ENCODE measurements around the gene ZNF611.

DNA sequence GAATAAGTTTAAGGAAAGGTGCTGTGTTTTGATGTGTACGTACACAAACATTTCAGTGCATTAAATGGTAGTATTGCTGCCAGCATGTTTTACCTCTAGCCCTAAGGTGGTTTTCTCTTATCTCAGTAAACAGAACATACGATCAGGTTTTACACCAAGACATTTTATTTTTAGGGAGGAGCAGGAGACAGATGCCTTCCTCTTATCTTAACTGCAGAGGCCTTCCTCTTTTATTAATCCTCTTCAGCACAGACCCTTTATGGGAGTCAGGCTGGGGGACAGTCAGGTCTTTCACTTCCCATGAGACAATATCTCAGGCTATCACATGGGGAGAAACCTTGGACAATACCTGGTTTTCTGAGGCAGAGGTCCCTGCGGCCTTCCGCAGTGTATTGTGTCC lies 14.9 kb upstream of the ZNF611 start:
- TF ChIP-seq CTCF (IDR thresholded peaks at IDR 0.05; ENCODE audit: poor library complexity, severe bottlenecking) (no peak), EP300 (conservative IDR thresholded peaks at IDR 0.05; ENCODE audit: poor library complexity, severe bottlenecking) (no peak), TAF1 (IDR thresholded peaks at IDR 0.05; ENCODE audit: low read depth) (no peak), POLR2AphosphoS5 (IDR thresholded peaks at IDR 0.05) (no peak), SMC3 (conservative IDR thresholded peaks at IDR 0.05; ENCODE audit: poor library complexity) (no peak)
- TF ChIP-seq, protein P1, sequence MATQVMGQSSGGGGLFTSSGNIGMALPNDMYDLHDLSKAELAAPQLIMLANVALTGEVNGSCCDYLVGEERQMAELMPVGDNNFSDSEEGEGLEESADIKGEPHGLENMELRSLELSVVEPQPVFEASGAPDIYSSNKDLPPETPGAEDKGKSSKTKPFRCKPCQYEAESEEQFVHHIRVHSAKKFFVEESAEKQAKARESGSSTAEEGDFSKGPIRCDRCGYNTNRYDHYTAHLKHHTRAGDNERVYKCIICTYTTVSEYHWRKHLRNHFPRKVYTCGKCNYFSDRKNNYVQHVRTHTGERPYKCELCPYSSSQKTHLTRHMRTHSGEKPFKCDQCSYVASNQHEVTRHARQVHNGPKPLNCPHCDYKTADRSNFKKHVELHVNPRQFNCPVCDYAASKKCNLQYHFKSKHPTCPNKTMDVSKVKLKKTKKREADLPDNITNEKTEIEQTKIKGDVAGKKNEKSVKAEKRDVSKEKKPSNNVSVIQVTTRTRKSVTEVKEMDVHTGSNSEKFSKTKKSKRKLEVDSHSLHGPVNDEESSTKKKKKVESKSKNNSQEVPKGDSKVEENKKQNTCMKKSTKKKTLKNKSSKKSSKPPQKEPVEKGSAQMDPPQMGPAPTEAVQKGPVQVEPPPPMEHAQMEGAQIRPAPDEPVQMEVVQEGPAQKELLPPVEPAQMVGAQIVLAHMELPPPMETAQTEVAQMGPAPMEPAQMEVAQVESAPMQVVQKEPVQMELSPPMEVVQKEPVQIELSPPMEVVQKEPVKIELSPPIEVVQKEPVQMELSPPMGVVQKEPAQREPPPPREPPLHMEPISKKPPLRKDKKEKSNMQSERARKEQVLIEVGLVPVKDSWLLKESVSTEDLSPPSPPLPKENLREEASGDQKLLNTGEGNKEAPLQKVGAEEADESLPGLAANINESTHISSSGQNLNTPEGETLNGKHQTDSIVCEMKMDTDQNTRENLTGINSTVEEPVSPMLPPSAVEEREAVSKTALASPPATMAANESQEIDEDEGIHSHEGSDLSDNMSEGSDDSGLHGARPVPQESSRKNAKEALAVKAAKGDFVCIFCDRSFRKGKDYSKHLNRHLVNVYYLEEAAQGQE (IDR thresholded peaks at IDR 0.05; ENCODE audit: borderline replicate concordance) = no peak
